ENCODE measurements around the gene FAM98A.
A peak's percentile ranks its signal among the peaks of the same experiment; 100 is the strongest.

Gene FAM98A

DNA sequence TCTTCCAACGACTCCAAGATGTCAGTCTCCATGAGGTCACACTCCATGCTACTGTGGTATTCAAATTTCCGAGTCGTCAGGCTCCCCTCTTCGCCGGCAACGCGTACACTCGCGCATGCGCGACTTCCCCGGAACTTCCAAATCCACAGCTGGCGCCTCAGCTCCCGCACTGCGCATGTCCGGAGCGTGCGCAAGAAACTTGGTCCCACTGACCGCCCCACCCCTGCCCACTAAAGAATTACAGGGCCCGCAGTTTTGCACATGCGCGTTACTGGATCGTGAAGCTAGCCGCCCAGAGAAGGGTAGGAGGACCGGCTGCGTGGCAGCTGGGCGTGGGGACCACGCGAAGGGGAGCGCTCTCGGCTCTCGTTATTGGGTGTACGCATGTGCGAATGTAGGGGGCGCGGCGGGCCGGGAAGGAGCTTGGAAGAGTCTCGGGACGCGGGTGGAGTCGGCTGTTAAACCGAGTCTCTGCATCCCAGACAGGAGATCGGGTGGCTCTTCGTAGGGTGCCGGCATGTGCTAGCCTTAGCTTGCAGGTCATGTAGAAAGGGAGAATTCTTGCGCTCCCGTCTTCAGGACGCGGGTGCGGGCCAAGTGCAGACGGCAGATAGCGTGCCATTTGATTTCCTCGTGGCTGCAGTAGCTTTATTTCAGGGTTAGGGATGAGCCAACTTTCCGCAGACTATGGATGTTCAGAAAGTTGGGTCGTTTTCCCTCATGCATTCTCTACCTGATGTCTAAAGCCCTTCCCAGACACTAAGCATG lies at the start of gene FAM98A:
TSS of gene FAM98A (minus strand) at position 125 of the 768 bp plus-strand sequence. CDS start at position 47, 78 bp downstream.
- DNase-seq = peak; percentile 90

DNA sequence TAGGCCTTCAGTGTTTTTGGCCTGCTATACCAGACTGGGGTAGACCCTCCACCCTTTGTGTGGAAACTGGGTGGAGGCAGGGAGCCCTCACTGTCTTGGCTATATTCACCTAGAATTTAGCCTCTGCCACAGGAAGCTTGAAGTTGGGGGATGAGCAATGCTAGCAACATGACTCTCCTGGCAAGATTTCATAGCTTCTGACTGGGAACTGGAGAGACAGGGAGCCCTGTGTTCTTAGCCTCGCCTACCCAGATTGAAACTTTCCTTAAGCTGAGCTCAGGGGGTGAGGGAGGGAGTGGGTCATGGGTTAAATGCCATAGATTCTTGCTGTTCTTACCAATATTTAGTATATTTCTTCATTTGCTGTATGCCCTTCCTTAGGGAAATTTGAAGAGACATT lies 46.8 kb upstream of the FAM98A start:
- no peak for DNase-seq

DNA sequence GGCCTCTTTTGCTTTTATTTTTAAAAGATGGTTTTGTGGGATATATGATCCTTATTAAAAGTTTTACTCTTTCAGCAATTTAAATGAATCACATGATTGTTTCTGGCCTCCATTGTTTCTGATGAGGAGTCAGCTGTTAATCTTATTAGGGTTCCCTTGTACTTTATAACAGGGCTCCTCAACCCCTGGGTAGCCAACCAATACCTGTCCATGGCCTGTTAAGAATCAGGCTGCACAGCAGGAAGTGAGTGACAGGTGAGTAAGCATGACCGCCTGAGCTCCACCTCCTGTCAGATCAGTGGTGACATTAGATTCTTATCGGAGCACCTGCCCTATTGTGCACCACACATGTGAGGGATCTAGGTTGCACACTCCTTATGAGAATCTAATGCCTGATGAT lies 45.1 kb upstream of the FAM98A start:
- no peak for DNase-seq

DNA sequence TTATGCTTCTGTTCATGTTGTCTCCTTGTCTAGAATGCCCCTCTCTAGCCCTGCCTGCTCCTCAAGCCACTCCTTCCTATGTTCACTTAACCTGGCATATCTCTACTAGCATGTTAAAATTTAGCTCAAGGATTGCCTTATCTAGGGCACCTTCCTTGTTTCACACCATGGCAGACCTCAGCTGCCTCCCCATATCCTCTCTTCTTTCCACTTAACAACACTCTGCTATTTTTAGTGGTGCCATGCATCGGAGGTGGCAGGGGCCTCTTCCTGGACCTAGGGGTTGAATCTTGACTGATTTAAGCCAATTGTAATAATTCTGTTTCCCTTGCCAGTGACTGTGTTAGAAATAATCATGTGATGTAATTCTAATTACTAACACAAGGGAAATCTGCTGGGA lies 36.9 kb upstream of the FAM98A start:
- DNase-seq = no peak

DNA sequence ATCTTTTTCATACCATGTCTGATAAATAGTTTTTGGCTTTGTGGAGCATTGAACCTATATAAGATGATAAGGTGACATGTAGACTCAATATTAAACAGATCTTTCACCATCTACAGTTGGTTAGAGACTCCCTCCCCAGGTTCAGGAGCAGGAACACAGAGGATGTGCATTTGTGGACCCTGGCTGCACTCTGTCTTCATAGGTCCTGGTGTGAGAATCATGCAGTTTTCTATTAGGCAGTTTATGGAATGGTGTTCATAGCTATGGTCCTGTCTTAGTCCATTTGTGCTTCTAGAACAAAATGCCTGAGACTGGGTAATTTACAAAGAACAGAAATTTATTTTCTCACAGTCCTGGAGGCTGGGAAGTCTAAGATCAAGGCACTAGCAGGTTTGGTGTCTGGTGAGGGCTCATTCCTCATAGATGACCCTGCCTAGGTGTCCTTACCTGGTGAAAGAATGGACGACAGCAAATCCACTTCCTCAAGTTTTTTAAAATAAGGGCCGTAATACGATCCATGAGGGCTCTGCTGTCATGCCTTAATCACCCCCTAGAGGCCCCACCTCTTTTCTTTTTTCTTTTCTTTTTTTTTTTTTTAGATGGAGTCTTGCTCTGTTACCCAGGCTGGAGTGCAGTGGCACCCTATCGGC lies 35.3 kb upstream of the FAM98A start:
- DNase-seq = no peak

DNA sequence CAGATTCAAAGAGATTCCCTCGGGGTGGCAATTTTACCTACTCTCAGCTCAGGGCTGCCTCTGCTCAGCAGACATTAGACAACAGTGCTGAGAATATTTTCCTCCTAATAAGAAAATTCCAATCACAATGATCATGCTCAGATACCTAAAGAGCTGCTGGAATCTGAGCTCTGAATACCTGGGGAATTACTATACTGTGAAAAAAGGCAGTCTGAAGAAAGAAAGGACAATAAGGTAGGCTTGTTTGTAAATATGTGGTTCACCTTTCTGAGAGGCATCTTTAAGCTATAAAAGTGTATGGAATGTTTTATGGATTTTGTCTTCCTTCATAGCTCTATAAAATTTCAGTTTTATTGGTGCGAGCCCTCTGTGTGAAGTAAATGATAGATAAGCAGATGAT lies 34.2 kb upstream of the FAM98A start:
- no peak for DNase-seq

DNA sequence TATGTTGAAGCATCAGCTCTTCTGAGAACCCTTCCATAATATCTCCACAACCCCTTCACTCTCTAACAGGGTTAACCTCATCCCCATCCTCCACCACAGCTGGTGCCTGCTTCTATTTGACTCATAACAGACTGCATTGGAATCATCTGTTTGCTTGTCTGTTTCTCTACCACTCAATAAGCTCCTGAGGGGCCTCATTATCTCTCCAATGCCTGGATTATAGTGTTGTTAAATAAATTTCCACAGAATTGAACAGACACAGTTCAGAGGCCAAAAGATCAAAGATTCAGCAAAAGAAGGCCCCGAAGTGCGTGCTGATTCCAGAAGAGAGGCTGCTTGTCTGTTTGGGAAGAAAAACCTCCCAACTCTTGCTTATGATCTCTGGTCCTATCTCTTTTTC lies 33.7 kb upstream of the FAM98A start:
- DNase-seq = no peak

DNA sequence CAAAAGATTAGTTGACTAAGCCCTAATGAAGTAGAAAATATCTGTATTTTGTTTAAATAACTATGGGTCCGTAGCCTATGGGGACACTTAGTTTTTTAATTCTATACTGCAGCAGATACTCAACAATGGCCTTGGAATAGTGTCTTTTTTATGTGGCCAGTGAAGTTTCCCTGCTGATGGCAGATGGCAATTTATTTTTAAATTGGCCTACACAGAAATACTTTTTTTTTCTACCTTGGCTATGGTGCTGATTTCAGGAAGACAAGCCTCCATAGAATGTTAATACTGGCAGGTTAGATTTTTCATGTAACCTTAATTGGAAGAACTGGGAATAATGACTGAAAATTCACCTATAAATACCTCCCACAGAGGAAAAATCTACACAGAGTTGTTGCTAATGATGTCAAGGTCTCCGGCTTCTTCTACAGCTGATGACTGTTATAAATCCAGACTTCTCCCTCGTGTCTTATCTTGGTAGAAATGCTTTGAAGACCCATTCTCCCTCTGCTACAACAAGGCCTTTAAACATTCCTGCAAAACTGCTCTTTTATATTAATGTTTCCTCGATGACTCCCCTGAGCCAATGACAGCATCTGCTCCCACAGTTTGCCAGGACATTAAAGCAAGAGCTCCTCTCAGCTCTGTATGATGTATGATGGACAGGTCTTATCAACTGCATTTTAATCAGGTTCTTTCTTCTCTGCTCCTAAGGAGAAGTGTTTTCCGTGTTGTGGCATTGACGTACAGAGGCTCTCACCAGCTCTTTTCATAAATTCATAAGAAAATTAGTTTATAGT lies 29.1 kb upstream of the FAM98A start:
- DNase-seq = no peak

DNA sequence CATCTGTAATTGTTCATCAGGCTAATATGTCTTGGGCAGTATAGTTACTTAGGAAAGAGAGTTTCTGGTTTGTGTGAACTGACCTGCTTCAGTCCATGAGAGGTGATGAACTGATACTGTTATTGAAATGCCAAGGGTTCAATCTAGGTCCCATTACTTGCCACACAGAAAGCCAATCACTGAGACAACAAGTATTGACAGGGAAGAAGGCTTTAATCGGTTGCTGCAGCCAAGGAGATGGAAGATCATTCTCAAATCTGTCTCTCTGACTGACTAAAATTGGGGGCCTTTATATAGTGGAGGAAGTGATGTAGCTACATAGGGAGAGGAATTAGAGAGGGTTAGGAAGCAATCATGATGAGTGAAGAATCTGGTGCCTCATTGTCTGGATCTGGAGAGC lies 19.9 kb upstream of the FAM98A start:
- DNase-seq = no peak

DNA sequence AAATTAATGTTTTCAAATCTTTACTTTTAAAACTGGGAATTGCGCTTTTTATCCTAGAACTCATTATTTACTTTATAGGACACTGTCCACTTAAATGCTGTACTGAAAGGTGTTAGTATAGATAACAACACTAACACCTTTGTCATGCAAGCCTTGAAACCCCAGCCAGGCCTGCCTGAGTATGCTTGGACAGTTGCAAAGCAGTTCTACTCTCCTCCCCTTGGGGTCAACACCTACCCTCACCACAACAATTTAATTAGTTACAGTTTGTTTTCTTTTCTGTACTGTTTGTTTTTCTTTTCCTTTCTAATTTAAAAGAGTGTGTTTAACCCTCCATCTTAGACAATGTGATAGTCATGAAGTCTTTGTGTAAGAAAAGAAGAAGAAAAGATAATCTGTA lies 18.9 kb upstream of the FAM98A start:
- no peak for DNase-seq

DNA sequence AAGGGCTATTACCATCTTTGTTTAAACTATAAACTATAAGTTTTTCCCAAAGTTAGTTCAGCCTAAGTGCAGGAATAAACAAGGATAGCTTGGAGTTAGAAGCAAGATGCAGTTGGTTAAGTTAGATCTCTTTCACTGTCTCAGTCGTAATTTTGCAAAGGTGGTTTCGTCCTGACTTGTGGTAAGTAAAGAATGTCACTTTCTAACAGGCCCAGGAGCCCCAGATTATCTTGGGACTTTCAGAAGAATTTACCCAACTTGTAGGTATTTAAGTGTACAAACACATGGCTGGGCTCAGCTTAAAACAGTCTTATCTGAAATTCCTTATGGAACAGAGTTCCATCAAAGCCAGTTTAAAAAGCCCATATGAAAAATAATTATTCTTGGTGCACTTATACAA lies 18.3 kb upstream of the FAM98A start:
- DNase-seq = no peak

DNA sequence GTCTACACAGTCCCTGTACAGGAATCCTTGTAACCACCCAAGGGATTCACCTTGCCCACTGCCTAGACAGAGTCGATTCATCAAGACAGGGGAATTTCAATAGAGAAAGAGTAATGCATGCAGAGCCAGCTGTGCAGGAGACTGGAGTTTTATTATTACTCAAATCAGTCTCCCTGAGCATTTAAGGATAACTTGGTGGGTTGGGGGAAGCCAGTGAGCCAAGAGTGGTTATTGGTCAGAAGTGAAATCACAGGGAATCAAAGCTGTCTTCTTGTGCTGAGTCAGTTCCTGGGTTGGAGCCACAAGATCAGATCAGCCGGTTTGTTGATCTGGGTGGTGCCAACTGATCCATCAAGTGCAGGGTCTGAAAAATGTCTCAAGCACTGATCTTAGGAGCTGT lies 17.8 kb upstream of the FAM98A start:
- no peak for DNase-seq

DNA sequence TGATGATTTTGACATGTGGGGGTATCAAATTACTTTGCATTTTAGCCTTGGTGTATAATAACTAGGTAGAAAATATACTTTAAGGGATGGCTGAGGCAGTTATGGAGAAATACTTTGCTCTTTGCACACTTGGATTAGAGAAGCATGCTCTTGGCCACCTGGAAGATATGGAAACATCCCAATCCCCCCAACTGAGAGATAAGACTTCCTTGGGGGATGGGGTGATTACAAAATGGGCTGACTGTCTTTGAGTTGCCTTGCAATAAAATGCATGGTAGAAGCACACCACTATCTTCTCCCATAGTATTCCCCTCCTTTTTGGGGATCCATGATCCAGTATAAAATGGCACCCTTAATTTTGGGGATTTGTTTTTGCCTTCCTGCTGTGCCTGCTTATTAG lies 15.1 kb upstream of the FAM98A start:
- DNase-seq = no peak

DNA sequence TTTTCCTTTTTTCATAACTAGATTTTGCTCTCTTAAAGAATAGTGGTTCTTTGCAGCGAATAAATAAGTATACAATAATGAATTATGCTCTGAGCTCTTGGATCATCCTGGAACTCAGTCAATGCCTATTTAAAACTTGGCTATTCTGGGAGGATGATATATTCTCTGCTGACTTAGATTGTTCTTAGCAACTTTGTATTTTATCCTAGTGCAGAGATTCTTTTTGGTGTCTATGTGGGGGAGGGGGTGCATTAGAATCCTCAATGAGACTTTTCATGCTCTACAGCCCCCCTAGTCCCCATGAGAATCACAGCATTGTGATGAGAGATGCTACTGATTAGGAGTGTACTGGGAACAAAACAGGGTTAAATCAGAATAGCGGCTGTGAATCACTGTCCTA lies 8.8 kb upstream of the FAM98A start:
- no peak for DNase-seq

DNA sequence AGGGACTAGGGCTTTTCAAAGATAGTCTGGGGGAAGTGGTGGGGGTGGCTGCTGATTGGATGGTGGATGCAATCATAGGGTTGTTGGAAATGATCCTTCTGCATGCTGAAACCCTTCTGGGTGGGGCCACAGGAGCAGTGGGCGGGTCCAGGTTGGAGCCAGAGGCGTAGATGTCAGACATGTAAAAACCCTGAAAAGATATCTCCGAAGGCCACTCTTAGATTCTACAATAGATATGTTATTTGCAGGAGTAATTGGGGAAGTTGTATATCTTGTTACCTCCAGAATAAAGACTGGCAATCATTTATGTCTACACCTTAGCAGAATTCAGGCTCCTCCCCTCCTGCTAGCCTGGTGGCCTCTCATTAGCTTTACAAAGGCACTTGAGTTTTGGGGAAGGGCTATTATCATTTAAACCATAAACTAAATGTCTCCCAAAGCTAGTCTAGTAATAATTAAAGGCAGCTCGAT lies 8.2 kb upstream of the FAM98A start:
- DNase-seq = no peak

DNA sequence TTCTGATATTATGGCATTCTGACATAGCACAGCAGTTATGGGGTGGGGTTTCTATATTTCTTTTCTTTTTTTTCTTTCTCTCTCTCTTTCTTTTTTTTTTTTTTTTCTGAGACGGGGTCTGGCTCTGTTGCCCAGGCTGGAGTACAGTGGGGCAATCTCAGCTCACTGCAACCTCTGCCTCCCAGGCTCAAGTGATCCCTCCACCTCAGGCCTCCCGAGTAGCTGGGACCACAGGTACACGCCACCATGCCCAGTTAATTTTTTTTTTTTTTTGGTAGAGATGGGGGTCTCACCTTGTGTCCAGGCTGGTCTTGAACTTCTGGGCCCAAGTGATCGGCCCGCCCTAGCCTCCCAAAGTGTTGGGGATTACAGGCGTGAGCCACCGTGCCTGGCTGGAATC lies 7.5 kb upstream of the FAM98A start:
- DNase-seq = no peak

DNA sequence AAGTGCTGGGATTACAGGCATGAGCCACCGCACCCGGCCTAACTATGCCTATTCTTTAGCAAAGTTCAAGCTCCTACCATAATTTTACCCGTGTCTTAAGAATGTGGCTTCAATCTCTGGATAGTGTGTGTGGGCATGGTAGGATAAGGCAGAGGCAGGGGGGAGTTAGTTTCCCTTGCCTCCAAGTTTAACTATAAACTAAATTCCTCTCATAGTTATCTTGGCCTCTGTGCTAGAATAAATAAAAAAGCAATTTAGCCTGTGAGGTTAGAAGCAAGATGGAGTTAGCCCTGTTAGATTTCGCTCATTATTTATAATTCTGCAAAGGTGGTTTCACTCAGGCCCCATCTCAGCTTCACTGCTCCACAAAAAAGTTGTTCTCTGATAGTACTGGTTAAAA lies 7.0 kb upstream of the FAM98A start:
- no peak for DNase-seq

DNA sequence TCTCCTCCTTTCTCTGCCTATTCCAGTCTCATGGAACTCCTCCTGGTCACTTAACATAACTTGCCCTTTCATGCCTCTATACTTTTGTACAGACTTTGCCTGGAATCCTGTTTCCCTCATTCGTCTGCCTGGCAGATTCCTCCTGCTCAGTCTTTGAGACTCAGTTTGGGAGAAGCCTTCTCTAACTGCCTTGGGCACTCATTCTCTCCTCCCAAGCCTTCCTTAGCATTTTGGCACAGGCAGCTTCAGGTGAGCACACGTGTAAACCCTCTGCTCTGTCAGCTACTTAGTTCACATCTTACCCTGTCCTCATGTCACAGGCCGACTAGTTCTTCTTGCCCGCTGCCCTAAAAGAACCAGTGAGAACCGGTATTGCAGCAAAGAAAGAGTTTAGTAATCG lies 6.0 kb upstream of the FAM98A start:
- no peak for DNase-seq

DNA sequence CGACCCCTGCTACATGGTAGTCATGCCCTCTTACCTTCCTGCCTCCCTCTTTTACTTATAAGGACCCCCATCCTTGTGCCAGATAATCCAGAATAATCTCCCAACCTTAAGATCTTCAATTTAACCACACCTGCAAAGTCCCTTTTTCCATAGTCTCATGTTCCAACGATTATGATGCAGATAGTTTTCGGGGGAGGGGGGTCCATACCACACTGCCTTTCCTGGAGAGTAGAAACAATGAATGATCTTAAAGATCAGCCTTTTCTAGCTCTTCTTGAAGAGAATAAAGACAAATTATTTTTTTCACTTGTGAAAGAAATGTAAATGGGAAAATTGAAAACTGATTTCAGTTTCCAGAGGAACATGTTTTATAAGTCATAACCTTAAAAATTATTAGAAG lies 4.3 kb upstream of the FAM98A start:
- DNase-seq = no peak

DNA sequence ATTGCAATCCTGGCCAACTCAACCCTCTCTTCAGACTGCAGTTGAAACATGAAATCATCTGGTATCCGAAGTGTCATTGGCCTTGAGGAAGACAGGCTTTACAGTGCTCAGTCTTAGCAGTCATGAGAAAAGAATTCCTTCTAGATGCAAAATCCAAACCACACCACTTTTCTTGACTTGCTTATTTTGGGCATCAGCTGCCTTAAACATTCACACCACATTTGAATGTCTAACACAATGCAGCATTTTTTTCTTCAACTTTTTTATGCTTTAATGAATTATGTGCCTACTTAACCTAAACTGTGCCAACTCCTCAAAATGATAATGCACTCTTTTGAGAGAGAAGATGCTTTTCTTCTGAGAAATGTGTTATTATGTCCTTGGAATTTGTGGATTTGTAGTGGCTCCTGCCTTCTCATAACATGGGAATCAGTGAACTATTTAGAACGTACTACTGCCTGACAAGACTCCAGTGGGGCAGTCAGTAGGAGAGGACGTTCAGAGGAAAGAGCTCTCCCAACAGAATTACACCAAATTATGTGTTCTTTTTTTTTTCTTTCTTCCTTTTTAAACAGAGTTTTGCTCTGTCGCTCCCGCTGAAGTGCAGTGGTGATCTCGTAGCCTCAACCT lies 3.2 kb upstream of the FAM98A start:
- no peak for DNase-seq

DNA sequence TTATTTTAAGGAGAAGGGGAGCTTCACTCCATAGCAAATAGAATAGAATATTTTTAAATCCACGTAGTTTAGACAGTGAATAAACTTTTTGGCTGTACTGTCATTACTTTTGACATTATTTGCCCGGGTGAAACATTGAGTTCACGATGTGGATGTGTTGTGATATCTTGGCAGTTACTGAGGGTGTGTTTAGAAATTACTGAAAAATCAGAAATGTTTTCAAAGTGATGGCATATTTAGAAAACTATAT lies 769 bp upstream of the FAM98A start:
- DNase-seq = no peak

DNA sequence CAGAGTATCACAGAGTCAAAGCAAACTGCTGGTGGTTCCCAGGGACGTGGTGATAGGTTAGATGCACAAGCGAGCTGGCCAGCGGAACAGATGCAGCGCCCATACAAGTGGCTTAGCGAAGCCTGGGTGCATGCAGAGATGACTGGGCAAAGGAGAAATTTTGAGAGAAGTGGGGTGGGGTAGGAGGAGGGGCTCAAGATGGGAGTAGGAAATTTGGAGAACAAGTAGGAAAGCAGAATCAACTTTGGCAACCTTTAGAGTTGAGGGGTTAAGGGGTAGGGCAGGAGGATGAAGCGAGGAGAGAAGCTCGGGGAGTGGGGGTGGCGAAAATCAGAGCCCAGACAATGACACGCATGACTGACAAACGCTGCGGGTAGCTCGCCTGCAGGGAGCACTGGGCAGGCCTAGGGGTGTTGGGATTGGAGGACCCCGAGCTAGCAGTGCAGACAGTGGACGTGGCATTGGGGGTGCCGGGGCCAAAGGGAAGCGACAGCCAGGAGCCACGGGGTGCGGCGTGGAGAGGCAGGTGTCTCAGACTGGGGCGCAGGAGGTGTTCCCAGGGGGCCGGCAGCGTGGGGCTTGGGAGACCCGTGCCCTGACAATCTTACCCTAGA lies 431 bp downstream of the FAM98A start:
- DNase-seq = no peak

DNA sequence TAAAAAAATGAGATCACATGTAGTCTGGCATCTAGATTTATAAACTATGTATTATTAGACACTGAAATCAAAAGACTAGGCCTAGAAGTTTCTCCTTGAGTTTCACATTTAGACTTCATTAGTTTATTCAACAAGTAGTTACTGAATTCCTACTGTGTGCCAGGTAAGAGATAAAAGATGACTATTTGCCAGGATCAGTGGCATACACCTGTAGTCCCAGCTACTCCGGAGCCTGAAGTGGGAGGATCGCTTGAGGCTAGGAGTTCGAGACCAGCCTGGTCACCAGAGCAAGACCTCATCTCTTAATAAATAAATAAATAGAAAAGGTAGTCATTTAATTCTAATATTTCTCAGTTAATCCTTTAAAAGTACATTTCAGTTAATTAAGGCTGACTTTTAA lies 2.1 kb downstream of the FAM98A start:
- DNase-seq = no peak
